ENCODE results near the gene DOCK8. TPM values are rescaled to one million over a fixed set of nuclear protein-coding genes. Genes with fewer than 3 reads are reported as not detected.
A peak's percentile ranks its signal among the peaks of the same experiment; 100 is the strongest.

Gene DOCK8
- total RNA-seq, 2 experiments from 2014 or later = 100 to 125 TPM

DNA sequence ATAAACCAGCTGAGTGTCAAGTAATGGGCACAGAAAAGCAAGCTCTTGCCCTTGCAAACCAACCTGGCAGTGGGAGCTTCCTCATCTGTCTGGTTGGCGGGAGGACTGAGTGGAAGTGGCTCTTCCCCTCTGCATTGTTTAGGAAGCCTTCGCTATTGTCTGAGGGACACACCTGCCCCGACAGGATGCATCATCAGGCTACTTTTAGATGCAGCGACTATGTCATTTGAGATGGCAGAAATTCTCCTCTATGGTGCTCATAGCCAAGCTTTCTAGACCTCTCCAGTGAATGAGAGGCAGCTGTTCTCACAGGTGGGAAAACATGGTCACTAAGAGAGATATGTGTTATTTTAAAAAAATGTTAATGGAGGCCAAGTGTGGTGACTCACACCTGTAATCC is 104.0 kb downstream of the DOCK8 start:
- no peak overlapping the region for H3K27ac Mint-ChIP-seq
- DNase-seq (no peak), ATAC-seq (no peak)
- H3K27me3 Mint-ChIP-seq = no peaks in the 10 kb centered on the region
- H3K4me3 Mint-ChIP-seq = no peak overlapping the region
- CTCF ChIA-PET = interaction anchor here (0.6 to 1.4 kb wide), 3 partner anchors 18 to 104 kb away, joined by 3 to 5 read pairs (median 3); partner anchors contain the start of gene DOCK8
- H3K36me3 Mint-ChIP-seq (ENCODE audit: low read depth) = peaks cover 38% of the 10 kb centered on the region
- H3K9me3 Mint-ChIP-seq (ENCODE audit: low read depth) = no peaks in the 10 kb centered on the region
- POLR2A ChIA-PET = no interaction called here
- intact Hi-C loops (cut with DNase I, micrococcal nuclease) = no loop called here
- H3K4me1 Mint-ChIP-seq = no peaks in the 10 kb centered on the region

DNA sequence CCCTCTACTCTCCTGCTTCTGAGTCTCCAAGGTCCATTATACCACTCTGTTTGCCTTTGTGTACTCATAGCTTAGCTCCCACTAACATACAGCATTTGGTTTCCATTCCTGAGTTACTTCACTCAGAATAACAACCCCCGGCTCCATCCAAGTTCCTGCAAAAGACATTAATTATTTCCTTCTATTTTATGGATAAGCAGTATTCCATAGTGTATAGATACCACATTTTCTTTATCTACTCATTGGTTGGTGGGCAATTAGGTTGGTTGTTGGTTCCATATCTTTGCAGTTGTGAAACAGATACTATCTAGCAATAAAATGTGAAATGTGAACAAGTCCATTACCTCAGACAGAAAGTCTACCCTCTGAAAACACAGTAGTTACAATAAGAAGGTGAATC is 110.3 kb downstream of the DOCK8 start:
- Mint-ChIP-seq H3K4me3 (no peak overlapping the region), H3K27me3 (no peaks in the 10 kb centered on the region), H3K9me3 (ENCODE audit: low read depth) (no peaks in the 10 kb centered on the region), H3K36me3 (ENCODE audit: low read depth) (peaks cover 33% of the 10 kb centered on the region), H3K4me1 (no peaks in the 10 kb centered on the region), H3K27ac (no peak overlapping the region)
- intact Hi-C loops (cut with DNase I, micrococcal nuclease) = no loop called here
- ChIA-PET CTCF (no interaction called here), POLR2A (no interaction called here)
- ATAC-seq (no peak), DNase-seq (no peak)

DNA sequence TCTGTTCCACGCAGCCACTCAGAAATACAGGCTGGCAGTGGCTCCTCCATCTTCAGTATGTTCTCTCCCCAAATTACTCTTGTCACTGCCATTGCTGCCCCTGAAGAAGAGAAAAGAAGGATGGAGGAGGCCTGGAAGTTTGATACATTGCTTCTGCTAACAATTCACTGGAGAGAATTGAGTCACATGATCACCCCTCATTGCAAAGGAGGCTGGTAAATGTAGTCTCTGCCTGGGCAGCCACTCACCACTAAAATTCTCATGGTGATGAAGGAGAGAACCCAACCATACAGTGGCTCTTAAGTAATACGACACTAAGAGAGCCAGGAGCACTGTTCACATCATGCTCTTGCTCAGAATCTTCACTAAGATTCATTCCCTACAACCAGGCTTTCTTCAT is 112.0 kb downstream of the DOCK8 start:
- Mint-ChIP-seq H3K27me3 (no peaks in the 10 kb centered on the region), H3K27ac (peak overlapping the region; percentile 1), H3K36me3 (ENCODE audit: low read depth) (peaks cover 46% of the 10 kb centered on the region), H3K4me1 (no peaks in the 10 kb centered on the region), H3K9me3 (ENCODE audit: low read depth) (no peaks in the 10 kb centered on the region), H3K4me3 (no peak overlapping the region)
- ATAC-seq = peak; percentile 30
- DNase-seq = no peak
- POLR2A ChIA-PET = no interaction called here
- intact Hi-C loops (cut with DNase I, micrococcal nuclease) = no loop called here
- CTCF ChIA-PET = no interaction called here

DNA sequence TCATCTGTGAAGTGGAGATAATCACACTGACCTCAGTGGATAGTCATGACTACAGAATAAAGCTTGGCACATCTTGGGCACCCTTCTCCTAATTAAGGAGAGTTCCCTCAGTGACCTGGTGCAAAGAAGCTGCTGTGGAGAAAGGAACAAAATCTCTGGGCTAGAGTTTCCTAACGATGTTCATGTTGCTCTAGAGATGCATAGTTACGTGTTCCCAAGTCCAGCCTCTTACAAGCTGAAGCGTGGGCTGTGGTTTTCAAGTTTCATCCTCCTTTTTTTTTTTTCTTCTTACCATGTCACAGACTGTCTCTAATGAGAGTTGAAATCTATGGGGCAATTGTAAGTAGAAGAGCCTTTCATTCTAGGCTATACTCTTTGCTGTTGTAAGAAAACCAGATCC is 113.8 kb downstream of the DOCK8 start:
- no peak overlapping the region for H3K27ac Mint-ChIP-seq
- POLR2A ChIA-PET = no interaction called here

DNA sequence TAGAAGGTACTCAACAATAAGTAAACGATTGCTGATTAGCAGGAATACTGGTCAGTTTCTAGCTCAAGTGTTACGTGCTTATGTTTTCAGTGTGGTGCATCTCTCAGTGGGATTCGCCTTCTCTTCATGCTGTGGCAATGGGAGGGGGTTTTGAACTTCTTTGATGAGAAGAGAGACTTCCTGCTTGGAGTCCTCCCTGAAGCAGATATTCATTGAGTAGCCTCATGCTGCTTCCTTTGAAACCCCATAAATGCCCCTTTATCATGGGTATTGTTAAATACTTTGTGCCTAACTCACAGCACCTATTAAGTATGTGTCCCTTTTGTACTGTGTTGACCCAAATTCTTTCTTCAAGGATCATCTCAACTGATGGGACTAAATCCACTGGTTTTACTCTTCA is 116.5 kb downstream of the DOCK8 start:
- intact Hi-C loops (cut with DNase I, micrococcal nuclease) = no loop called here
- CTCF ChIA-PET = interaction anchor here (0.6 kb wide), 1 partner anchor 136 kb away, joined by 3 read pairs; no protein-coding TSS in a partner anchor
- Mint-ChIP-seq H3K4me1 (peaks cover 7% of the 10 kb centered on the region), H3K4me3 (no peak overlapping the region), H3K27me3 (no peaks in the 10 kb centered on the region), H3K9me3 (ENCODE audit: low read depth) (no peaks in the 10 kb centered on the region), H3K27ac (no peak overlapping the region), H3K36me3 (ENCODE audit: low read depth) (peaks cover 59% of the 10 kb centered on the region)
- no peak for ATAC-seq
- POLR2A ChIA-PET = no interaction called here
- no peak for DNase-seq

More for the DNA sequence above, 113.8 kb downstream of the DOCK8 start:
- no peaks in the 10 kb centered on the region for H3K4me1 Mint-ChIP-seq
- CTCF ChIA-PET = no interaction called here
- intact Hi-C loops (cut with DNase I, micrococcal nuclease) = no loop called here
- no peaks in the 10 kb centered on the region for H3K27me3 Mint-ChIP-seq
- no peaks in the 10 kb centered on the region for H3K9me3 Mint-ChIP-seq (ENCODE audit: low read depth)
- ATAC-seq (no peak), DNase-seq (no peak)
- H3K36me3 Mint-ChIP-seq (ENCODE audit: low read depth) = peaks cover 51% of the 10 kb centered on the region
- H3K4me3 Mint-ChIP-seq = no peak overlapping the region

DNA sequence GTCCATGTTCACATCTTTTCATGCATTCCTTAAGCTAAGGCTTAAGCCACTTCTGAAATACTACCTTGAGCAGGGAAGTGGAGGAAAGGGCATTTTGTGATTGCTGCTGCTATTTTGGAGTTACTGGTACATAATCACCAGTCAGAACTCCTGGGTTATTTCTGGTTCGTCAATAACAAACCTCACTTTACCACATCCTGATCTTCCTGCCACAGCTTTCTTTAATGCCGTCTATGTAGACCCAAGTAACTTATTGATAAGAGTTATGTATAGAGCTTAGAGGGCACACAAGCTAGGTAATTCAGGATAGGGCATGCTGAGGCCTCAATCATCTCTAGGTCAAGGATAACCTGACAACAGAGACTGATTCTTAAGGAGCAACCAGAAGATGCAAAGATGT is 120.7 kb downstream of the DOCK8 start:
- ChIA-PET POLR2A (no interaction called here), CTCF (no interaction called here)
- ATAC-seq (no peak), DNase-seq (no peak)
- no peaks in the 10 kb centered on the region for H3K27me3 Mint-ChIP-seq
- H3K4me1 Mint-ChIP-seq = peaks cover 7% of the 10 kb centered on the region
- peak overlapping the region; percentile 63 for H3K27ac Mint-ChIP-seq
- H3K9me3 Mint-ChIP-seq (ENCODE audit: low read depth) = no peaks in the 10 kb centered on the region
- intact Hi-C loops (cut with DNase I, micrococcal nuclease) = no loop called here
- no peak overlapping the region for H3K4me3 Mint-ChIP-seq
- peaks cover 72% of the 10 kb centered on the region for H3K36me3 Mint-ChIP-seq (ENCODE audit: low read depth)

DNA sequence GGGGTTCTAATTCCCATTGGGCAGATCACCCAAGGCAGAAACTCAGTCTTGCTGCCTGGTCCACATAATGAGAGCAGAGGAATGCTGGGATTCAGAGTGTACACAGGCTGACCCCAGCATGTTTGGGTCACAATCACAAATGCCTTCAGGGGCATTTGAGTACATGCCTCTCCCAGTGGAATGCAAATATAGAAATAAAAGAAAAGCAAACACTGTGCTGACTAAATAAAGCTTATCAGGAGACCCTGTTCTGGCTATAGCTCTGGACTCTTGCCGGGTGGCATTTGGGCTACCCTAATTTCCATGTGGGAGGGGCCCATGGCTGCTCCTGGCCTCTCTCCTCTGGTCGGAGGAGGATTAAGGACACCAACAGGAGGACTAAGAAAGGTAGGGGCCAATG is 121.4 kb downstream of the DOCK8 start:
- H3K27ac Mint-ChIP-seq = no peak overlapping the region
- intact Hi-C loops (cut with DNase I, micrococcal nuclease) = no loop called here
- H3K4me1 Mint-ChIP-seq = peaks cover 7% of the 10 kb centered on the region
- no peaks in the 10 kb centered on the region for H3K27me3 Mint-ChIP-seq
- ATAC-seq (no peak), DNase-seq (no peak)
- H3K9me3 Mint-ChIP-seq (ENCODE audit: low read depth) = no peaks in the 10 kb centered on the region
- peaks cover 70% of the 10 kb centered on the region for H3K36me3 Mint-ChIP-seq (ENCODE audit: low read depth)
- H3K4me3 Mint-ChIP-seq = no peak overlapping the region
- POLR2A ChIA-PET = no interaction called here
- CTCF ChIA-PET = interaction anchor here (1.2 to 1.5 kb wide), 2 partner anchors 13 to 17 kb away, joined by 3 read pairs; no protein-coding TSS in a partner anchor

DNA sequence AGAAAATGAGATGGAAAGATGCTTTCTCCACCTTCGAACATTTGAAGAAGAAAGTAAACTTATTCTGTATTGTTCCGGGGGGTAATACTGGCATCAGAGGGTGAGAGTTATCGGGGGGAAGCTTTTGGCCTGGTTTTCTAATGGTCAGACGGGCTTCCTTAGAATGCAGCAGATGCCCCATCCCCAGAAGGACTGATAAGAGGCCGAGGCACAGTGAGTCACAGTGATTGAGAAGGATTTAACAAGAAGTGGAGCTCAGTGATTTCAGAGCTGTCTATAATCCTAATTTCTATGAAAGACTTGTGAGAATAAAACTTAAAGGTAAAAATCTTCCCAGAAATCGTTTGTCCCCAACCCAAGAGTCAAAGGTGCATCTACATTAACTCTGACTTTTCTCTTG is 123.9 kb downstream of the DOCK8 start:
- H3K9me3 Mint-ChIP-seq (ENCODE audit: low read depth) = no peaks in the 10 kb centered on the region
- H3K27me3 Mint-ChIP-seq = no peaks in the 10 kb centered on the region
- peaks cover 7% of the 10 kb centered on the region for H3K4me1 Mint-ChIP-seq
- peaks cover 65% of the 10 kb centered on the region for H3K36me3 Mint-ChIP-seq (ENCODE audit: low read depth)
- ATAC-seq (no peak), DNase-seq (no peak)
- H3K4me3 Mint-ChIP-seq = no peak overlapping the region
- ChIA-PET POLR2A (no interaction called here), CTCF (interaction anchor here (0.6 kb wide), 1 partner anchor 431 kb away, joined by 3 read pairs; no protein-coding TSS in a partner anchor)
- intact Hi-C loops (cut with DNase I, micrococcal nuclease) = no loop called here
- H3K27ac Mint-ChIP-seq = no peak overlapping the region

DNA sequence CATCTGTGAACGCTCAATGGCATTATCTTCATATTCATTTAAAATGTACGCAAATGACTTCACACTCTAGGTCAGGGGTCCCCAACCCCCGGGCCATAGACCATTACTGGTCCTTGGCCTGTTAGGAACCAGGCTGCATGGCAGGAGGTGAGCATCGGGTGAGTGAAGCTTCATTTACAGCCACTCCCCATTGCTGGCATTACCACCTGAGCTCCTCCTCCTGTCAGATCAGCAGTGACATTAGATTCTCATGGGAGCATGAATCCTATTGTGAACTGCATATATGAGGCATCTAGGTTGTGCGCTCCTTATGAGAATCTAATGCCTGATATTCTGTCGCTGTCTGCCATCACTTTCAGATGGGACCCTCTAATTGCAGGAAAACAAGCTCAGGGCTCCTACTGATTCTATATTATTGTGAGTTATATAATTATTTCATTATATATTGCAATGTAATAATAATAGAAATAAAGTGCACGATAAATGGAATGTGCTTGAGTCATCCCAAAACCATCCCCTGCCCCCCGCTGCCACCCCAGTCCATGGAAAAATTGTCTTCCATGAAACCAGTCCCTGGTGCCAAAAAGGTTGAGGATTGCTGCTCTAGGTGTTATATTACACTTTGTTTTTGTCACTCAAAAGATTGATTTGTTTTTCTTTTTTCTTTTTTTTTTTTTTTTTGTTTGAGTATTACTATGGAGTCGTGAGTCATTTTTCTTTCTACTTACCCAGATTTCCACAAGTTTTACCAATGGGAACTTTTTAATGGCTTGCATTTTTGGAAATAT is 127.2 kb downstream of the DOCK8 start:
- POLR2A ChIA-PET = no interaction called here
- Mint-ChIP-seq H3K9me3 (ENCODE audit: low read depth) (no peaks in the 10 kb centered on the region), H3K4me1 (no peaks in the 10 kb centered on the region), H3K4me3 (no peak overlapping the region), H3K27ac (no peak overlapping the region), H3K36me3 (ENCODE audit: low read depth) (peaks cover 55% of the 10 kb centered on the region), H3K27me3 (no peaks in the 10 kb centered on the region)
- intact Hi-C loops (cut with DNase I, micrococcal nuclease) = loop anchor here in 1 of 2 experiments (2.0 kb wide), 1 partner anchor 15 kb away; no protein-coding TSS in a partner anchor
- ATAC-seq (no peak), DNase-seq (no peak)
- CTCF ChIA-PET = no interaction called here

DNA sequence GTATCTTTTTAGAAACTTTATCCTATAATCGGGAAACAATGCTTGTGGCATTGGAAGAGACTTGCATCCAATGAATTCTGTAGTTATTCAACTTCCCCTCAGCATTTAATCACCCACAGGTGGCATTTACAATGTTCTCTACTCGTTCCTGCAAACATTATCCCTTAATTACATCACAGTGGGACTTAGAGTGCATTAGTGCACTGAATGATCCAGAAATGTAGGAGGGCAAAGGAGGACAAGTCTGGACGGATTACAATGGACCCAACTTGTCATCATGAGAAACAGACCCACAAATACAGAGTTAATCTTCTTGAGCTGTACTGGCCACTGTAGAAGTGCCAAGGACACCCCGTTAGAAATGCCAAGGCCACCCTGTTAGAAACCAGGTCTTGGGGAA is 129.1 kb downstream of the DOCK8 start:
- Mint-ChIP-seq H3K4me3 (no peak overlapping the region), H3K9me3 (ENCODE audit: low read depth) (no peaks in the 10 kb centered on the region), H3K27me3 (no peaks in the 10 kb centered on the region), H3K4me1 (peaks cover 7% of the 10 kb centered on the region), H3K36me3 (ENCODE audit: low read depth) (peaks cover 39% of the 10 kb centered on the region), H3K27ac (peak overlapping the region; percentile 27)
- ChIA-PET POLR2A (no interaction called here), CTCF (interaction anchor here (1.1 to 1.3 kb wide), 2 partner anchors 10 to 407 kb away, joined by 3 to 5 read pairs; no protein-coding TSS in a partner anchor)
- ATAC-seq = no peak
- intact Hi-C loops (cut with DNase I, micrococcal nuclease) = no loop called here
- DNase-seq = no peak

DNA sequence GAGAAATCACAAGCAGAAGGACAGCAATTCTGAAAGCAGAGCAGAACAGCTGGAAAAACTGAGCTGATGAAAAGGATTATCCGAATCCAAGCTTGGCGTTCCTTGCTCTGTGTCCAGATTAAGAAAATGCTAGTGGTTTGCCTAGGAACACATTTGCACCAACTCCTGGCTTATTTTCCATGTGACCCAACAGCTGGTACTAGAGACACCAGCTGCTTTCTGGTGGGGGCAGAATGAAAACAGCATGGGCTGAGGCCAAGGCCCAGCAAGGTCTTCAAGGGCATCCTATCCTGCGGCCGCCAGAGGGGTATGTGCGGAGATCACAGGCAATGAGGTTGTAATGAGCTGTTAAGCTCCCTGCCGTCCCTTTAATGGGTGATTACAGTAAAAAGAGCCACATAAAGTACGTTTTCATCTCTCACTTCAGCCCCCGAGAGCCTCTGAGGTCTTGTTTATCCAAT is 131.5 kb downstream of the DOCK8 start:
- POLR2A ChIA-PET = no interaction called here
- DNase-seq = no peak
- intact Hi-C loops (cut with DNase I, micrococcal nuclease) = no loop called here
- no peak for ATAC-seq
- Mint-ChIP-seq H3K9me3 (ENCODE audit: low read depth) (no peaks in the 10 kb centered on the region), H3K36me3 (ENCODE audit: low read depth) (peaks cover 36% of the 10 kb centered on the region), H3K27ac (no peak overlapping the region), H3K4me3 (no peak overlapping the region), H3K27me3 (no peaks in the 10 kb centered on the region), H3K4me1 (peaks cover 17% of the 10 kb centered on the region)
- CTCF ChIA-PET = interaction anchor here (0.9 to 1.4 kb wide), 2 partner anchors 9 to 607 kb away, joined by 3 to 4 read pairs; no protein-coding TSS in a partner anchor

DNA sequence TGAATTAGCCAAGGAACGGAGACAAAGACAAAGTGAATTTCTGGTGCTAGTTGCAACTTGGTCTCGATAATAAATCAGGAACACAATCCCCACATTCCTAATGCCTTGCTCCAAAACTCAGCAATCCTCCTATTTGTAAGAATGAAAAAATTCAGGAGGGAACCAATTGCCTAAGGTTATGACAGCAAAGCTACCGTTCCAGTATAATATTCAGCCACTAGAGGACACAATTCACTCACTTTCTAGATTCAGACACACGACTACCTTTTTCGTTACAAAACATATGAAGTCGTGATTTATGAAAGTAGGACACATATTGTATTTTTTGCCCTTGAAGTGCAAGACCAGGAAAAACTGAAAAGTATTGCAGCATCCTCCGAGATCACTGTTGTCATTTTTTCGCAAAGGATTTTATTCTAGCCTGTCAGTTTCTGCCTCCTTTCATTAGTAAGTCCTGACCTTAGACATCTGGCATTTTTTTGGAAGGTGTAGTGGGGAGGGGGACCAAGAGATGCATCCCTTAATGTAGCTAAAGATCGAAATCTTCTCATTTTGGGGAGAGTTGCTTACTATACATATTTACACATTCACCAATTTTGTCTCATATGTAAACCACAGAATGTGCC is 133.1 kb downstream of the DOCK8 start:
- Mint-ChIP-seq H3K27ac (peak overlapping the region; percentile 2), H3K27me3 (no peaks in the 10 kb centered on the region), H3K36me3 (ENCODE audit: low read depth) (peaks cover 34% of the 10 kb centered on the region), H3K4me3 (no peak overlapping the region), H3K4me1 (peaks cover 19% of the 10 kb centered on the region), H3K9me3 (ENCODE audit: low read depth) (no peaks in the 10 kb centered on the region)
- ChIA-PET CTCF (no interaction called here), POLR2A (no interaction called here)
- intact Hi-C loops (cut with DNase I, micrococcal nuclease) = no loop called here
- ATAC-seq (no peak), DNase-seq (no peak)

Measured in activated CD4-positive, alpha-beta T cell treated with anti-CD3 and anti-CD28 coated beads for 36 hours (primary cell).